HG03457 (cell line): Measurements from ENCODE around the gene ZNF37A.
"Not testable (repeated sequence)": the region's sequence is repeated elsewhere in the genome, so short reads cannot be mapped to it uniquely, and the experiment has no call there.

Experiments
- ATAC-seq: cut with Tn5 transposase; IDR thresholded peaks from one replicate; pipeline ENCODE4 v1.9.1; 2021; ENCODE audit warnings: moderate number of reproducible peaks; ENCODE audit not compliant: unreplicated experiment

The ZNF37A gene

GRCh38 chr10:38147686-38148085 lies 53.5 kb downstream of the ZNF37A start:
- ATAC-seq = no peak

- not testable (repeated sequence) for ATAC-seq
These were observed 56.8 kb downstream of the ZNF37A start for GRCh38 chr10:38150891-38151463.

DNA sequence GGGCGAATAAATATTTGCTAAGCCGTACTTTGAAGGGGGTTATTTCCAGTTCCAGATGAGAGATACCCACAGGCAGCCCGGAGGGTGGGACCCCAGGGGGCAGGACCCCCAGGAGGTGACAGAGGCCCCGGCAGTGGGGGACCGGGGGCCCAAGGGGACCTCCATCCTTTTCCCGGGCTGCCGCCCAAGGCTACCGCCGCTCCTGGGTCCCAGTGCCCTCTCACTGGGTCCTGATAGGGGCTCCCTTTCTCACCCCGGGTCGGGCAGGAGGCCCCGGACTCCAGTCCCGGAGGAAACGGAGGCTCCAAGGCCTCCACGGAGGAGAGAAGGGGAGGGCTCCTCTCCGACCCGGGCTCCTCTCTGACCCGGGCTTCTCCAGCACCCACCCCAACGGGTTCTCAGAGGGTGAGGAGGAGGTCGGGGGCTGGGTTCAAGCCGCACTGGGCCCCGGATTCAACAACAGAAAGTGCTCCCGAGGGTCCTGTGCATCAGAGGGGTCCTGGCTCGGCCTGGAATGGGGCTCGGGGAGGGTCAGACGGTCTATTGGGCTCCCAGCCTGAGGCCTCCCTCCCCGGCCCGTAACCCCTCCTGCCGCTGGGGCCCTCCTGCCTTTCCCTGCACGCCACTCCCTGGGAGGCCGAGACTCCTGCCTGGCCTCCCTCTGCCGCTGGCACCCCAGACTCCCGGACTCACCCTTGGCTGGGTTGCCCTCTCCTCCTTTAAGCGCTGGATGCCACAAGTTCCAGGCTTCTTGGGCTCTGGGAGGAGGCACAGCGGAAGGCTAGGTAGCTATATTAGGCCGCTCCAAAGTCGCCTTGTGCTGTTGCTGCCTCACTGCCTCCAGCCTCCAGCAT lies 62.5 kb downstream of the ZNF37A start:
- no peak for ATAC-seq

DNA sequence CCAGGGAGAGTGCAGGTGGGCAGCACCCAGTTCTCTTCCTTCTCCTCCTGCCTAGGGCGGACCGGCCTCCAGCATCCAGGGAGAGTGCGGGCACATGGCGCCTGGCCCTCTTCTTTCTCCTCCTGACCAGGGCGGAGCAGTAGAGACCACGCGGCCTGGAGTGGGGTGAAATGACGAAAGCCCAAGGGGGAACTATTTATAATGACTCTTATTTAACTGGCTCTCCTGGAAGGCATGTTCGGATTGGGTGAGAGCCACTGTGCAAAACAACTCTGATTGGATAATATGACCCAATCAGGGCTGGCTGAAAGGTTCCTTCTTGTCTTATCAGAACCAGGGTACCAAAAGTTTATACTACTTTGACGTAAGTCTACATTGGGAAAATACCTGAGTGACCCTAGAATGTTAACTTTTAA lies 63.1 kb downstream of the ZNF37A start:
- no peak for ATAC-seq

GRCh38 chr10:38159004-38159403 lies 64.9 kb downstream of the ZNF37A start:
- ATAC-seq = no peak

DNA sequence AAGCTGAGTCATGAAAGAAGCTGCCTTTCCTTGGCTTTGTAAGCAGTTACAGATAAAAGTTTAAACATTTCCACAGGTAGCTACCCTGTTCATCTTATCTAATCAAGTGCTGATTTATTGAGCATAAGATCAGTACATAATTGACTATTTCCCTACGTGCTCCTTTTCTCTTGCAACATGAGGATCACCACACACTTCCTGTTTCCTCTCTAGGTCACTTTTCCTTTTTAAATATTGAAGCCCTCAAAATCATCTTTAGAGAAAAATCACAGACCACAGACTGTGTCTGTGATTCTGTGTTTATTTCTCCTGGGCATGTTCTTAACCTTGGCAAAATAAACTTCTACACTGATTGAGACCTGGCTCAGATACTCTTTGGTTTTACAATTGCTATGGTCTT lies 69.5 kb downstream of the ZNF37A start:
- ATAC-seq = no peak

DNA sequence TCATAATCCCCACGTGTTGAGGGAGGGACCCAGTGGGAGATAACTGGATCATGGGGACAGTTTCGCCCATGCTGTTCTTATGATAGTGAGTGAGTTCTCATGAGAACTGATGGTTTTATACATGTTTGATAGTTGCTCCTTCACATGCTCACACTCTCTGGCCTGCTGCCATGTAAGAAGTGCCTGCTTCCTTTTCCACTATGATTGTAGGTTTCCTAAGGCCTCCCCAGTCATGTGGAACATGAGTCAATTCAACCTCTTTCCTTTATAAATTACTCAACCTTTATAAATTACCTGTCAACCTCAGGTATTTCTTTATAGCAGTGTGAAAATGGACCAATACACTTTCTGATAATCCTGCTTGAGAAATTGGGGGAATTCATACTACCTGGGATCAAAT lies 80.2 kb downstream of the ZNF37A start:
- no peak for ATAC-seq

- no peak for ATAC-seq
These were observed 90.3 kb downstream of the ZNF37A start for GRCh38 chr10:38184477-38184876.
